Measurements from ENCODE around the gene RIOK1.

DNA sequence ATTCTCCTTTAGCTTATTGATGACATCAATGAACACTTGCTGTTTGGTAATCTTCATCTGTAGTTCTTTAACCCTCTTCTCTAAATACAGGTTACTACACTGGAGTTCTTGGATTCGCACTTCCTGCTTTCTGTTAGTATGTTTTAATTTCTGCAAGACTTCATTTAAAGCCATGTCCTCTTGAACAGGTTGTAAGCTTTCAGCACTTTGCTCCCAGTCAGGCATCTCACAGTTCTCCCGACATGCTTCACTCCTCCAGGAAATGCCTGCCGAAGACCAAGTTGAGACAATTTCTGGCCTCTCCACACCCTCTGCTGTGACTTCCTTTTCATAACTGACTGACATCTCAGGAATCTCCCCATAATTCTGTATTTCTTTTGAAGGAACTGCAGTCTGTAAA, 15.9 kb upstream of the RIOK1 start:
- TF ChIP-seq POLR2A (IDR thresholded peaks at IDR 0.05; ENCODE audit: low read depth, low read length) (no peak), TAF1 (IDR thresholded peaks at IDR 0.05; ENCODE audit: low read depth, low read length) (no peak), POLR2AphosphoS5 (IDR thresholded peaks at IDR 0.05; ENCODE audit: low read depth, low read length) (no peak), POU2F2 (IDR thresholded peaks at IDR 0.05; ENCODE audit: low read depth, low read length) (no peak), SPI1 (IDR thresholded peaks at IDR 0.05; ENCODE audit: low read depth, low read length) (peak; percentile 45; the same call in 1 of the 2 replicates)

Measured in GM12891 (cell line).